Activated CD8-positive, alpha-beta memory T cell treated with anti-CD3 and anti-CD28 coated beads for 36 hours (primary cell): ENCODE measurements around the gene BANF1. TPM values are rescaled to one million over a fixed set of nuclear protein-coding genes. Genes with fewer than 3 reads are reported as not detected.
"Not testable (repeated sequence)": the region's sequence is repeated elsewhere in the genome, so short reads cannot be mapped to it uniquely, and the experiment has no call there.

Experiments used
- CTCF ChIA-PET: fragments of 350-600 bp; sonication (Branson Sonifier 250); formaldehyde crosslinking; loops from one replicate; lab custom pipeline; 2021; ENCODE audit warnings: antibody characterized with exemption; lab: Charles Lee
- POLR2A ChIA-PET: fragments of 350-600 bp; sonication (Branson Sonifier 250); formaldehyde crosslinking; loops from one replicate; lab custom pipeline; 2021; ENCODE audit warnings: antibody characterized with exemption; lab: Charles Lee
- total RNA-seq, 2 experiments: library from RNA; stranded (reverse); gene quantifications; one replicate each; pipeline ENCODE4 v1.2.3, GENCODE V29; 2021

BANF1 gene
- total RNA-seq, 2 experiments from 2014 or later, result 243 to 253 TPM

GRCh38 chr11:66020212-66020611, 17.9 kb downstream of the BANF1 start:
- POLR2A ChIA-PET, result no interaction called here
- CTCF ChIA-PET, result interaction anchor here (0.6 kb wide), 1 partner anchor 122 kb away, joined by 3 read pairs; no protein-coding TSS in a partner anchor

GRCh38 chr11:66020618-66021357, 18.5 kb downstream of the BANF1 start:
- POLR2A ChIA-PET, result no interaction called here
- CTCF ChIA-PET, result interaction anchor here (0.6 to 2.8 kb wide), 4 partner anchors 12 to 123 kb away, joined by 3 to 18 read pairs (median 10); no protein-coding TSS in a partner anchor

- ChIA-PET POLR2A (interaction anchor here (0.6 kb wide), 1 partner anchor 311 kb away, joined by 3 read pairs; the partner anchor contains the start of gene KAT5), CTCF (interaction anchor here (0.5 to 2.8 kb wide), 27 partner anchors 9 to 1527 kb away, joined by 3 to 18 read pairs (median 4); partner anchors contain the start of genes BANF1, CST6, FIBP and KAT5)
Measured at GRCh38 chr11:66022401-66023185, 20.3 kb downstream of the BANF1 start.

- CTCF ChIA-PET, result interaction anchor here (1.0 to 2.8 kb wide), 14 partner anchors 8 to 311 kb away, joined by 3 to 18 read pairs (median 6); partner anchors contain the start of genes CST6, KAT5, MUS81 and SF3B2
- POLR2A ChIA-PET, result not testable (repeated sequence)
Measured at GRCh38 chr11:66023186-66023440, 20.8 kb downstream of the BANF1 start.

GRCh38 chr11:66026017-66026529, 23.8 kb downstream of the BANF1 start, which contains the start of gene CATSPER1:
TSS of gene CATSPER1 (minus strand) at chr11:66026479. CDS start at chr11:66026379, 100 bp downstream.
- CTCF ChIA-PET, result interaction anchor here (0.6 to 1.2 kb wide), 3 partner anchors 17 to 36 kb away, joined by 3 to 4 read pairs (median 4); no protein-coding TSS in a partner anchor
- POLR2A ChIA-PET, result no interaction called here

- ChIA-PET CTCF (interaction anchor here (0.6 to 1.8 kb wide), 2 partner anchors 11 to 19 kb away, joined by 3 to 4 read pairs; no protein-coding TSS in a partner anchor), POLR2A (interaction anchor here (0.6 kb wide), 1 partner anchor 155 kb away, joined by 7 read pairs; no protein-coding TSS in a partner anchor)
Measured at GRCh38 chr11:66032957-66033735, 30.8 kb downstream of the BANF1 start.

GRCh38 chr11:66035653-66036333, 33.5 kb downstream of the BANF1 start:
- ChIA-PET POLR2A (no interaction called here), CTCF (interaction anchor here (0.7 to 2.4 kb wide), 2 partner anchors 10 to 373 kb away, joined by 3 to 9 read pairs; partner anchors contain the start of gene RELA)

- ChIA-PET POLR2A (no interaction called here), CTCF (interaction anchor here (0.7 to 2.4 kb wide), 2 partner anchors 9 to 374 kb away, joined by 3 to 9 read pairs; partner anchors contain the start of gene RELA)
Measured at GRCh38 chr11:66036334-66036710, 34.0 kb downstream of the BANF1 start.

GRCh38 chr11:66037327-66037726, 35.0 kb downstream of the BANF1 start:
- ChIA-PET CTCF (interaction anchor here (0.6 kb wide), 2 partner anchors 40 to 66 kb away, joined by 3 to 4 read pairs; no protein-coding TSS in a partner anchor), POLR2A (interaction anchor here (0.6 to 0.7 kb wide), 2 partner anchors 127 to 299 kb away, joined by 5 to 7 read pairs; no protein-coding TSS in a partner anchor)

GRCh38 chr11:66039765-66040164, 37.5 kb downstream of the BANF1 start:
- POLR2A ChIA-PET, result no interaction called here
- CTCF ChIA-PET, result no interaction called here

- POLR2A ChIA-PET, result no interaction called here
- CTCF ChIA-PET, result interaction anchor here (0.9 kb wide), 1 partner anchor 8 kb away, joined by 3 read pairs; no protein-coding TSS in a partner anchor
Measured at GRCh38 chr11:66042227-66042995, 40.1 kb downstream of the BANF1 start.

GRCh38 chr11:66042996-66043906, 40.9 kb downstream of the BANF1 start:
- POLR2A ChIA-PET, result interaction anchor here (1.1 kb wide), 1 partner anchor 8 kb away, joined by 4 read pairs; the partner anchor contains the start of gene SF3B2
- CTCF ChIA-PET, result interaction anchor here (0.9 to 3.5 kb wide), 4 partner anchors 9 to 21 kb away, joined by 3 to 18 read pairs (median 3); partner anchors contain the start of gene SF3B2

GRCh38 chr11:66044757-66045156, 42.5 kb downstream of the BANF1 start:
- CTCF ChIA-PET, result interaction anchor here (0.8 to 3.5 kb wide), 14 partner anchors 8 to 256 kb away, joined by 3 to 18 read pairs (median 3); partner anchors contain the start of genes CATSPER1 and SF3B2
- POLR2A ChIA-PET, result no interaction called here

- CTCF ChIA-PET, result interaction anchor here (0.5 to 3.5 kb wide), 15 partner anchors 9 to 256 kb away, joined by 3 to 18 read pairs (median 3); partner anchors contain the start of genes CATSPER1 and FIBP
- POLR2A ChIA-PET, result interaction anchor here (0.5 kb wide), 1 partner anchor 92 kb away, joined by 4 read pairs; no protein-coding TSS in a partner anchor
Measured at GRCh38 chr11:66045177-66045639, 42.9 kb downstream of the BANF1 start.

GRCh38 chr11:66046901-66047300, 44.6 kb downstream of the BANF1 start:
- ChIA-PET POLR2A (no interaction called here), CTCF (no interaction called here)
